MV-4-11 (cell line): ENCODE data around the gene SUPT6H.

Experiments
- DNase-seq: peaks from one replicate; lab custom pipeline; 2025; lab: John Stamatoyannopoulos, UW

SUPT6H gene

GRCh38 chr17:28702026-28702751 is 40.2 kb downstream of the SUPT6H start:
- DNase-seq: no peak

GRCh38 chr17:28702752-28703150 is 40.7 kb downstream of the SUPT6H start:
- DNase-seq: no peak

GRCh38 chr17:28703552-28704218 is 41.7 kb downstream of the SUPT6H start:
- DNase-seq: no peak

DNA sequence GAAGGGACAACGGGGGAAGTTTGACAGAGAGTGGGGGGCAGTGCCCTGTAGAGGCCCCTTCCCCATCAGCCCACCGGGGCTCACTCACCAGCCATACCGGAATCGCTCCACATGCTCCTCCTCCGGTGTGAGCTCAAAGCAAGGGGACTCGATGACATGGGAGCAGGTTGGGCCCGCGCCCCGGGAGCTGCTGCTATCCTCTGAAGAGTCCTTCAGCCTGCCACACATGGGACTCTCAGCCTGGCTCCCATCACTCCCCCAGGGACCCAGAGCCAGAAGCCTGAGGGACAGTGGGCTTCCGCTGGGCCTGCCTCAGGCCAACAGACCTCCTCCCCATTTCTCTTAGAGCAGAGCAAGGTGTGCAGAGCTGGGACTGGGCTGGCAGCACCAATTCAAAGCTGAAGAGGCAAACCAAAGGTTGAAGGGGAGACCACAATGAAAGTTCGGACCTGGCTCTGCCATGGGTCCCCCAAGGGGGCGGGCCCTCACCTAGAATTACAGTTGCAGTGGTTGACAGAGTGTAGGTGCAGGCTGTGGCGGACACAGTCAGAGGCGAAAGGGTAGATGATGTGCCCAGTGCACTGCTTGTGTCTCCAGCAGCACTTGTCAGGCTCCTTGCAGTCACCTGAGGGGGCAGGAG is 42.3 kb downstream of the SUPT6H start:
- no peak for DNase-seq

DNA sequence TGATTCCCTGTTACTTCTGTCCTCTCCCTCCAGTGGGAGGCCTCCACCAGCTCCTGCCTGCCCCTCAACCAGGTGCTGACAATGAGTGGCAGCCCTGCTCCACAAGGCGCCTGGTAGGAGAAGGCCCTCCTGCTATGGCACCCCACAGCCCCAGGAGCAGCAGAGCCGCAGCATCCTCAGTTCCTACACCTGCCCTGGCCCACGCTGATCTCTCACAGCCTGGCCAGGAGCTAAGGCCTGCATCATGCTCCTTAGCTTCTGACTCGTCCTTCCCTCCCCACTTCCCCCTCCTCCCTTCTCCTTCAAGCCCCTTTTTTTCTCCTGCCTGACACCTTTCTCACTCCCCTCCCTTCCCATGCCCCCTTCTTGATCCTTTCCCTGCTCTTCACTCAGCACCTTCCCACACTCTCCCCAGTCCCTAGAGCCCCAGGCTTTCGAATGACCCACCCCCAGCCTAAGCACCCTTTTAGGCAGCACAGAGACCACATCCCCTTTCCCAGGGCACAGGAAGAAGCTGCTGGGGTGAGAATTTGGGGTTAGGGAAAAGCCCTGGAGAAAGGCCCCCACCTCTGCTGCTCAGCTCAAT is 43.2 kb downstream of the SUPT6H start:
- DNase-seq: no peak

DNA sequence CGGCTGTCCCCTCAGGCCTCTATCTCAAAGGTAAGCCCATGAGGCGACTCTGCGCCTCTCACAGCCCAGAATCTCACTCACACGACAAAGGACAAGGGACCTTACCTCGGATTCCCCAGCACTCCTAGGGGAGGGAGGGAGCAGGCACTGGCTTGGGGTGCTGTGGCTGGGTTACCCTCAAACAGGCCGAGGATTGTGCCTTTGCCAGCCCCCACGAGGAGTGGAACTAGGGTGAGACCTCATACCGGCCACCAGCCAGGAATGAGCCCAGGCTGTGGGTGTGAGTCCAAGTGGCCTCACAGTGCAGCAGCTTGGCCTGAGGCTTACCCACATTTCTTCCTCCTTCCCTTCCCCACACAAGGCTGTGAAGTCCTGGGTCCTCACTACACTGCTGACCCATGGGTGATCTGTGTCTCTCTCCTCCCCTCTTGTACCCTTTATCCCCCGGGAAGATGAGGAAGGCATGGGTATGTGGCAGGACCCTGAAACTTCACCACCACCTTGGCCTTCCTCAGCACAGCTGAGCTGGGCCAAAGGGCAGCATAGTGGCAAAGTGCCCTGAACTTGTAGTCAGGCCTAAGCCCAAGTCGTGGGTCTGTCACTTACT is 43.8 kb downstream of the SUPT6H start:
- DNase-seq: no peak

DNA sequence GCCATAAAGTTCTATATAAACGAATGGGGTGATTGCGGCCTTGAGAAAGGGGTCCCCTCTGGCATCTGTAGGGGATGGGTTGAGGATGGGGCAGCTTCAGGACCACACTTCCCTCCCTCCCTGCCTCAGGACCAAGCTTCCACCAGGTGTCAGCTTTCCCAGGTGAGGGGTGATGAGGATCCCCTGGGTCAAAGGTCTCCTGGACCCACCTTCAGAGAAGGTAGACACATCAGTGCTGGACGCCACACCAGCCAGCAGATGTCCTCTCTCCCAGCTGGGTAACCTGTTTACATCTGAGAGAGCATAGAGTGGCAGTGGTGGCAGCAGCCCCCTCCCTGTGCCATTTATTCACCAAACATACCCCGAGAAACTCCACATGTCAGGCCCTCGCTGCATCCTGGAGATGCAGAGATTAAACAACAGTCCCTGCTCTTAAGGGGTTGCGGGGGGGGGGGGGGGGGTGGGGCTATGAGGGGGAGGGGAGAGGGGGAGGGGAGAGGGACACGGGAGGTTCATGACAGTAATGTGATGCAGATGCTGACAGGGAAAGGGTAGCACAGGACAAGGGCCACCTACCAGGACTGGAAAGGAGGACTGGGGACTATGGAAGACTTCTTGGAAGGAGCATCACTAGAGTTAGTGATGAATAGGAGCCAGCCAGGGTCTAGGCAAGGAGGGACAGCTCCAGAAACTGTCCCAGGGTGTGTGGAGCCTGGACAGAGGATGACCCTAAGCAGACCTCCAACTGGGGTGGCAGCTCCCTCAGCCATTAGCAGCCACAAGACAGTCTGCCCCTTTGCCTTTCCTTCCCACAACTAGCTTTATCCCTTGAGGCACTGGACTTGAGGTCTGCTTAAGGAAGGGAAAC is 44.7 kb downstream of the SUPT6H start:
- DNase-seq: no peak

DNA sequence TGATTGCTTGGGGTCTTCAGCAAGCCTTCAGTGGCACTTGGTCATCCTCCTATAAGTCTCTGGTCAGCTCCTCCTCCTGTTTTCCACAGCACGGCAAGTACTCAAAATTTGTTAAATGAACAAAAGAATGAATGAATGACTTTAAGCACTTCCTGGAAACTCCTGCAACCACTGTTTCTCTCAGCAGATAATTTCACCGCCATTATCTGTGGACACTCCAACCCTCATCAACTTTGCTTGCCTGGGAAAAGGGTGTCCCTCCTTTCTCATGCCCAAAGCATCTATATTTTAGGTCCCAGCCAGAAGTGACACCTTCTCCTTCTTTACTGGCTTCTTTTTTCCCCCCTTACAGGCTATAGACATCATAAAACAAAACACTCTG is 45.3 kb downstream of the SUPT6H start:
- DNase-seq: no peak

- DNase-seq: peak; percentile 89
These were observed 49.1 kb downstream of the SUPT6H start for GRCh38 chr17:28710861-28711722.

- no peak for DNase-seq
These were observed 49.7 kb downstream of the SUPT6H start, which contains the start of gene PROCA1 for GRCh38 chr17:28711723-28712031. Gene PROCA1, minus strand, starts transcription at chr17:28711888. Its CDS starts 228 bp downstream, at chr17:28711660.

GRCh38 chr17:28712032-28712704 is 50.2 kb downstream of the SUPT6H start:
- peak; percentile 81 for DNase-seq

GRCh38 chr17:28712705-28713415 is 50.9 kb downstream of the SUPT6H start:
- no peak for DNase-seq

DNA sequence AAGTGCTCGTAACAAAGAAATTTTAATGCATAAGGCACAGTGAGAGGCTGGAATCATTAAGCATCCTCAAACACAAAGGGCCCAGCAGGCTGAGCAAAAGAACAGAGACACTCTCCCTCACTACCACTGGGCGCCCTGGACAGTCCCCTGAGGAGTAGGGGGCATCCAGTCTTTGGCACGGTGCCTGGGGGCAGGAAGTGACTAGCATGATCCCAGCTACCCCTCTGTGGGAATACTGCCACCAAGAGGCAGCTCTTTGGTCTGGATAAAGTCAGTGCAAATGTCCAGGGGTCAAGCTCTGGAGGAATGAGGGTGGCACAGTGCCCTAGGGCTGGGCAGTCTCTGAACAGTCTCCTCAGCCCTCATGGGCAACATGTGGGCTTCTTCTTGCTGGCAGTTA is 52.3 kb downstream of the SUPT6H start:
- no peak for DNase-seq

GRCh38 chr17:28715217-28715616 is 53.2 kb downstream of the SUPT6H start:
- DNase-seq: no peak

- DNase-seq: no peak
These were observed 55.0 kb downstream of the SUPT6H start for GRCh38 chr17:28716740-28717577.

GRCh38 chr17:28717578-28718332 is 55.8 kb downstream of the SUPT6H start, which contains the start of gene RAB34:
Gene RAB34, minus strand, starts transcription at chr17:28717868. Its CDS starts 602 bp downstream, at chr17:28717266.
- peak; percentile 56 for DNase-seq

- DNase-seq: no peak
These were observed 56.5 kb downstream of the SUPT6H start for GRCh38 chr17:28718333-28719020.
